Urinary bladder (tissue), 4 donors: ENCODE measurements around the gene NEK5. TPM values are rescaled to one million over a fixed set of nuclear protein-coding genes. Genes with fewer than 3 reads are reported as not detected.
"Not testable (repeated sequence)": the region's sequence is repeated elsewhere in the genome, so short reads cannot be mapped to it uniquely, and the experiment has no call there.

Experiments used
- DNase-seq: peaks from one replicate; pipeline ENCODE4 v3.0.0-alpha.2; 2015; ENCODE audit errors: extremely low spot score
- H3K27ac ChIP-seq: one replicate; pipeline ENCODE4 v1.5.1; 2013; ENCODE audit warnings: low read depth, mild to moderate bottlenecking, moderate library complexity
- H3K36me3 ChIP-seq: one replicate; pipeline ENCODE4 v1.6.1; 2013; ENCODE audit warnings: mild to moderate bottlenecking, moderate library complexity; ENCODE audit not compliant: insufficient read depth
- H3K4me1 ChIP-seq: one replicate; pipeline ENCODE4 v1.6.1; 2013; ENCODE audit warnings: mild to moderate bottlenecking, moderate library complexity; ENCODE audit not compliant: insufficient read depth
- H3K4me3 ChIP-seq: one replicate; pipeline ENCODE4 v1.5.1; 2013; ENCODE audit warnings: low read depth, low read length
- WGBS: extraction: QIAGEN DNeasy Blood & Tissue Kit; methylation state at CpG from one replicate; pipeline ENCODE4 v1.1.7; 2013; 5-methylcytosine and 5-hydroxymethylcytosine counted together
- polyA plus RNA-seq: library from polyadenylated mRNA; stranded (reverse); fragments of 200-250 nt; gene quantifications from one replicate; pipeline ENCODE4 v1.2.3, GENCODE V29; 2013
- total RNA-seq: library from RNA; depleted of rRNA; stranded (reverse); fragments of >200 nt; gene quantifications from one replicate; pipeline ENCODE4 v1.2.3, GENCODE V29; 2014
- donor health status: healthy with polysubstance abuse.
- donor health status: healthy.

NEK5 gene
- total and polyA plus RNA-seq, 2 donors: 0.16 to 1.4 TPM

DNA sequence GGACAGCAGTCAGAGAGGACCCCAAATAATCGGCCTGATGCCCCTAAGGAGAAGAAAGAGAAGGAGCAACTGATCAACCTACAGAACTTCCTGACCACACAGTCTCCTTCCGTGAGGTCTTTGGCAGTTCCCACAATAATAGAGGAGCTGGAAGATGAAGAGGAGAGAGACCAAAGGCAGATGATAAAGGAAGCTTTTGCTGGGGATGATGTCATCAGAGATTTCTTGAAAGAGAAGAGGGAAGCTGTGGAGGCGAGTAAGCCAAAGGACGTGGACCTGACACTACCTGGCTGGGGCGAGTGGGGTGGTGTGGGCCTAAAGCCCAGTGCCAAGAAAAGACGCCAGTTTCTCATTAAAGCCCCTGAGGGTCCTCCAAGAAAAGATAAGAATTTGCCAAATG lies 98.5 kb downstream of the NEK5 start:
- H3K36me3 ChIP-seq, DNase-seq, H3K4me1 ChIP-seq, H3K4me3 ChIP-seq, H3K27ac ChIP-seq: not testable (repeated sequence)
- 97% methylated on average over 6 of the region's 6 CpGs for WGBS

DNA sequence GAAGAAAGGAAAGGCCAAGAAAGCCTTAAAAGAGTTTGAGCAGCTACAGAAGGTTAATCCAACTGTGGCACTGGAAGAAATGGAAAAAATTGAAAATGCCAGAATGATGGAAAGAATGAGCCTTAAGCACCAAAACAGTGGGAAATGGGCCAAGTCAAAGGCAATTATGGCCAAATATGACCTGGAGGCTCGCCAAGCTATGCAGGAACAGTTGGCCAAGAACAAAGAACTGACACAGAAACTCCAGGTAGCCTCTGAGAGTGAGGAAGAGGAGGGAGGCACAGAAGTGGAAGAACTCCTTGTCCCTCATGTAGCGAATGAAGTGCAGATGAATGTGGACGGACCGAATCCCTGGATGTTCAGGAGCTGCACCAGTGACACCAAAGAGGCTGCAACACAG lies 99.3 kb downstream of the NEK5 start:
- over 99% methylated on average over 4 of the region's 4 CpGs for WGBS
- Histone ChIP-seq H3K4me1 (no peaks in the 10 kb centered on the region), H3K36me3 (peaks cover 2% of the 10 kb centered on the region), H3K4me3 (no peak overlapping the region), H3K27ac (no peak overlapping the region)
- DNase-seq: no peak

GRCh38 chr13:52027832-52028231 lies 101.0 kb downstream of the NEK5 start:
- Histone ChIP-seq H3K36me3 (peaks cover 2% of the 10 kb centered on the region), H3K4me1 (no peaks in the 10 kb centered on the region), H3K27ac (no peak overlapping the region), H3K4me3 (no peak overlapping the region)
- WGBS: 98% methylated on average over 1 of the region's 1 CpG
- DNase-seq: no peak

- peaks cover 4% of the 10 kb centered on the region for H3K36me3 ChIP-seq
- WGBS: 94% methylated on average over 3 of the region's 3 CpGs
- DNase-seq: no peak
Observed at GRCh38 chr13:52026246-52026626, 102.6 kb downstream of the NEK5 start.

DNA sequence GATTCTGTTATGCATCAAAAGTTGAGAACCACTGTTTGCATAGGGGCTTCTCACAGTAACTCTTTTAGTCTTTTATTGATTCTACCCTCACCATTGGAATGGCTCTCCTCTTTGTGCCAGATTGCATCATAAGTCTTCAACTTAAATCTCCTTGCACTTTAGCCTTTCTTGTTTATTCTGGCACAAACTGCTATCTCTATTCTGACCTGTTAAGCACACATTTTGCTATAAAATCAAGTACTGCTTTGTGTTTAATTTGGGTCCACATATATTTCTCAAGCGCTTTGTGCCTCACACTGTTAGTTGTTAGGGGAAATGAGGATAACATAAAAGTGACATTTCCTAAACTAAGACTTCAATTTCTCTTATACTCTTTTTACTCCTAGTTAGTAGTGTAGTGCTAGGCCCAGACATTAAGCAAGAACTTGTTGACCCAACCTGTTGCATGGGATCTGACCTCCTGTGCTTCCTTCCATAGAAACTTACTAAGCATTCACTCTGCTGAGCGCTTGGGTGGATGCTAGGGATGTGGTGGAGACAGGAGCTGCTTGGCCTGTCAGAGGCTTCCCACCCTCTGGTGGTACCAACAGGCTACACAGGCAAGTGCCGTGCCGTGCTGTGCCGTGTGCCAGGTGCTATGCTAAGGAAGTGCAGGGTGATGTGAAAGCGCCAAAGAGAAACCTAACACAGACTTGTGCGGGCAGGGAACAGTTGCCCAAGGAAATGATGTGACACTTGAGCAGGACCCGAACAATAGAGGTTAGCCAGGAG lies 103.2 kb downstream of the NEK5 start:
- Histone ChIP-seq H3K27ac (no peak overlapping the region), H3K36me3 (peaks cover 4% of the 10 kb centered on the region), H3K4me3 (no peak overlapping the region), H3K4me1 (no peaks in the 10 kb centered on the region)
- 98% methylated on average over 8 of the region's 8 CpGs for WGBS
- no peak for DNase-seq

More at GRCh38 chr13:52026246-52026626, 102.6 kb downstream of the NEK5 start:
- H3K4me1 ChIP-seq: no peaks in the 10 kb centered on the region
- H3K27ac ChIP-seq: no peak overlapping the region
- H3K4me3 ChIP-seq: no peak overlapping the region

- no peaks in the 10 kb centered on the region for H3K4me1 ChIP-seq
- H3K36me3 ChIP-seq: peaks cover 4% of the 10 kb centered on the region
- H3K4me3 ChIP-seq: no peak within 1 kb of the TSS
- DNase-seq: no peak
- 97% methylated on average over 3 of the region's 3 CpGs for WGBS
- H3K27ac ChIP-seq: no peak within 1 kb of the TSS
Observed at GRCh38 chr13:52024481-52024880, 104.4 kb downstream of the NEK5 start, which contains the start of gene UTP14C. Gene UTP14C (plus strand): TSS chr13:52024691. CDS start chr13:52028805, 4,114 bp downstream.

DNA sequence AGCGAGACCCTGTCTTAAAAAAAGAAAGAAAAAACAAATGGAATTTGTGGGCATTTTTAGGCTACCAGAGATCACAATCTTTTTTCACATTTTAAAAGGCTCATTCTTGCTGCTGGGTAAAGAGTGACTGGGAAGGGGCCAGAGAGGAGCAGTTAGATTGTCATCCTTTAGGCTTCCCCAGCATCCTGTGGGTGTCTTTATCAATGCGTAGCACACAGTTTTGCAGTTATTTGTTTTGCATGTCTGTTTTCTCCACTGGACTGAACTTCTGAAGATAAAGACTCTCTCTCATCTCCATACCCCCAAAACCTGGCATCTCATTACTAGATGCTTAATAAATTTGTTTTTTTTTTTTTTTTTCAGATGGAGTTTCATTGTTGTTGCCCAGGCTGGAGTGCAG lies 106.5 kb downstream of the NEK5 start:
- Histone ChIP-seq H3K36me3 (peaks cover 1% of the 10 kb centered on the region), H3K4me1 (no peaks in the 10 kb centered on the region), H3K4me3 (no peak overlapping the region), H3K27ac (no peak overlapping the region)
- DNase-seq: no peak
- WGBS: 97% methylated on average over 2 of the region's 2 CpGs

DNA sequence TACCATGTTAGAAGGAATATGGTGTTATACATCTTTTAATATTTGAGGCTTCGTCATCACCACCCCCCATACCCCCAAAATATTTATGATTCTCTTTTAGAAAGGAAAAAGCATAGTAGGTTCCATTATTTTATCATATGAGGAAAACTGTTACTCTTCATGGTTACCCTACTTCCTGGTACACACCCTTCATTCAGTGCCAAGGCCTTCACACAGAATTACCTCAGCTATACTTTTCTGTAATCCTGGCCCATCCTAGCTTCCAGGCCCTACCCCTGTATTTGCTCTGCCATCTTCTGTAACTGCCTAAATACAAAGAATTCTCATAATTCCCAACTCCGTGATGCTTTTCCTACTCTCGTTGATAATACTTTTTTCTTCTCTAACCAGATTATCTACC lies 108.7 kb downstream of the NEK5 start:
- H3K4me3 ChIP-seq: no peak overlapping the region
- WGBS: 94% methylated on average over 3 of the region's 3 CpGs
- H3K4me1 ChIP-seq: no peaks in the 10 kb centered on the region
- DNase-seq: no peak
- H3K27ac ChIP-seq: no peak overlapping the region
- peaks cover 1% of the 10 kb centered on the region for H3K36me3 ChIP-seq

GRCh38 chr13:52016296-52016695 lies 112.6 kb downstream of the NEK5 start:
- no peaks in the 10 kb centered on the region for H3K4me1 ChIP-seq
- 97% methylated on average over 3 of the region's 3 CpGs for WGBS
- H3K36me3 ChIP-seq: no peaks in the 10 kb centered on the region
- H3K27ac ChIP-seq: no peak overlapping the region
- DNase-seq: no peak
- H3K4me3 ChIP-seq: no peak overlapping the region

DNA sequence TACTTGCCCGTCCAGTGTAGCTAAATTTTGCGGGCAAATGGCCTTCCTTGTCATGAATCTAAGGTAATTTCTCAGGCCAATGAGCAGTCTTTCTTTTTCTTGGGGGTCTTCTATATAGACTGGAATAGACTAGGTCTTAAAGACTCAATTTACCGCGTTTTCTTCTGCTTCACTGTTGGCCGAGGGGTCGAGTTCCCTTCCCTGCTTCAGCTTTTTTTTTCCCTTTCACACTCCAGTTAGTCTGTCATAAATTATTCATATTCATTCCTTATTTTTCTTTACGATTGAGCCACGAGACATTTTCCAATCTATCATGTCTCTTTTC lies 116.4 kb downstream of the NEK5 start:
- no peaks in the 10 kb centered on the region for H3K36me3 ChIP-seq
- no peak overlapping the region for H3K27ac ChIP-seq
- WGBS: under 1% methylated on average over 8 of the region's 8 CpGs
- no peak for DNase-seq
- H3K4me1 ChIP-seq: no peaks in the 10 kb centered on the region
- H3K4me3 ChIP-seq: peak overlapping the region; percentile 83

GRCh38 chr13:52011632-52012511 lies 117.0 kb downstream of the NEK5 start, which contains the start of gene ALG11:
Gene ALG11 (plus strand): TSS chr13:52012398. CDS start chr13:52012419, 21 bp downstream.
- Histone ChIP-seq H3K4me1 (no peaks in the 10 kb centered on the region), H3K36me3 (no peaks in the 10 kb centered on the region), H3K27ac (no peak within 1 kb of the TSS), H3K4me3 (peak within 1 kb of the TSS; percentile 83)
- under 1% methylated on average over 82 of the region's 82 CpGs for WGBS
- peak; percentile 93 for DNase-seq

DNA sequence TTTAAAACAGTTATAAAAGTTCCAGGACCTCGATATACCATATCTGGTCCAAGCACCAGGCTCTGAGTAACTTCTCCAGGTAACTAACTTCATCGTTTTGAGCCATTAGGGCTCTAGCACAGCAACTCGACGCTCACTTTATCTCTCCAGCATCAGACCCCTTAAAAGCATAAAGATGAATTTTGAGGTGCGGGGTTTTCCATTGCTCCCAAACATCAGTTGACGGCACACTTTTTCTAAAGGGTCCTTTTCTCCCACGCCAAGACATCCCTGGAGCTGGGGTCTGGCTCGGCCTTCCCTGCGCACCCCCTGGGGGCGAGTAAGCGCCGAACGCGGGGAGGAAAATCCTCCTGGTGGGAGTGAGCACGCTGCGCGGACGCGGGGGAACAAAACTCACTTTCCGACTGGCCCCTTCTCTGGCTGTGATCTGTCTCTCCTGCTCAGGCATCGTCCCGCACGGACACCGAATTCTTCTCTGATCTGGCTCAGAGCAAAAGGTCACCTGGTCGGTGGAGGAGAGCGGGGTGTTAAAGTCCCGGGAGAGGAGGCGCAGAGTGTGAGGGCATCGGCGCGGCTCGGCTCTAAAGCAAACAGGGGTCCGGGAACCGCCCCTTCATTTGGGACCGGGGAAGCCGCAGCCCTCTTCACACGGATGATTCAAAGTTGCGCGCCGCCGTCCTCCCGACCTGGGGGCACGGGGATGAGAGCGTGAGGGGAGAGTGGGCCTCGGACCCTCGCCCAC lies 117.8 kb downstream of the NEK5 start, which contains the start of gene ATP7B:
Gene ATP7B, minus strand, starts transcription at position 561 of the 742 bp plus-strand sequence. Its CDS starts 113 bp downstream, at position 448.
- DNase-seq: no peak
- no peak within 1 kb of the TSS for H3K27ac ChIP-seq
- H3K4me3 ChIP-seq: peak within 1 kb of the TSS; percentile 83
- H3K4me1 ChIP-seq: no peaks in the 10 kb centered on the region
- no peaks in the 10 kb centered on the region for H3K36me3 ChIP-seq
- WGBS: 3% methylated on average over 46 of the region's 46 CpGs

- no peak for DNase-seq
- 64% methylated on average over 6 of the region's 6 CpGs for WGBS
- no peaks in the 10 kb centered on the region for H3K4me1 ChIP-seq
- no peaks in the 10 kb centered on the region for H3K36me3 ChIP-seq
- H3K4me3 ChIP-seq: no peak overlapping the region
- H3K27ac ChIP-seq: no peak overlapping the region
Observed at GRCh38 chr13:52009946-52010345, 118.9 kb downstream of the NEK5 start.
